MM.1S (cell line): ENCODE data around the gene MACROD2.

Experiments used
- DNase-seq: peaks from one replicate; pipeline ENCODE4 v3.0.0-alpha.2; 2015
- H2AFZ ChIP-seq: fragments of 300-600 bp; sonication (generic); 2 replicates; pipeline ENCODE4 v1.6.0; 2016; ENCODE audit warnings: antibody characterized with exemption, low read length
- H3F3A ChIP-seq: fragments of 300-600 bp; sonication (generic); 2 replicates; pipeline ENCODE4 v1.6.1; 2016; ENCODE audit warnings: mild to moderate bottlenecking, antibody characterized with exemption, low read length, moderate library complexity, mixed read lengths; ENCODE audit not compliant: insufficient read depth
- H3K27ac ChIP-seq: fragments of 300-600 bp; sonication (generic); 2 replicates; pipeline ENCODE4 v1.5.1; 2016; ENCODE audit warnings: mild to moderate bottlenecking, low read length
- H3K27me3 ChIP-seq: fragments of 300-600 bp; sonication (generic); replicated peaks from 2 replicates; pipeline ENCODE4 v1.6.0; 2016; ENCODE audit warnings: low read length; ENCODE audit not compliant: insufficient read depth
- H3K36me3 ChIP-seq: fragments of 300-600 bp; sonication (generic); replicated peaks from 2 replicates; pipeline ENCODE4 v1.6.1; 2016; ENCODE audit warnings: mild to moderate bottlenecking, low read length, mixed read lengths; ENCODE audit not compliant: insufficient read depth
- H3K4me1 ChIP-seq: fragments of 300-600 bp; sonication (generic); 2 replicates; pipeline ENCODE4 v1.6.1; 2016; ENCODE audit warnings: low read length, mixed read lengths
- H3K4me2 ChIP-seq: fragments of 300-600 bp; sonication (generic); 2 replicates; pipeline ENCODE4 v1.6.0; 2016; ENCODE audit warnings: low read depth, low read length
- H3K4me3 ChIP-seq: fragments of 300-600 bp; sonication (generic); 2 replicates; pipeline ENCODE4 v1.5.1; 2016; ENCODE audit warnings: low read length, mixed read lengths
- H3K79me2 ChIP-seq: fragments of 300-600 bp; sonication (generic); 2 replicates; pipeline ENCODE4 v1.6.1; 2016; ENCODE audit warnings: mixed run types, low read length, mixed read lengths
- H3K9ac ChIP-seq: fragments of 300-600 bp; sonication (generic); 2 replicates; pipeline ENCODE4 v1.6.1; 2016; ENCODE audit warnings: low read length, mixed read lengths
- H3K9me2 ChIP-seq: fragments of 300-600 bp; sonication (generic); replicated peaks from 2 replicates; pipeline ENCODE4 v1.6.1; 2016; ENCODE audit warnings: mild to moderate bottlenecking, low read length, mixed read lengths; ENCODE audit not compliant: insufficient read depth
- H3K9me3 ChIP-seq: fragments of 300-600 bp; sonication (generic); replicated peaks from 2 replicates; pipeline ENCODE4 v1.6.1; 2016; ENCODE audit warnings: mild to moderate bottlenecking, low read length, mixed read lengths; ENCODE audit not compliant: insufficient read depth
- H4K20me1 ChIP-seq: fragments of 300-600 bp; sonication (generic); 2 replicates; pipeline ENCODE4 v1.6.1; 2016; ENCODE audit warnings: mild to moderate bottlenecking, low read length, moderate library complexity, mixed read lengths; ENCODE audit not compliant: insufficient read depth
- EZH2 ChIP-seq: fragments of 300-600 bp; sonication (generic); optimal IDR thresholded peaks from 2 replicates; pipeline ENCODE3; 2017; ENCODE audit warnings: low read depth, mild to moderate bottlenecking, antibody characterized with exemption, low read length, mixed read lengths
- EZH2phosphoT487 ChIP-seq: fragments of 300-600 bp; sonication (generic); IDR thresholded peaks from 2 replicates; pipeline ENCODE4 v1.6.1; 2018; ENCODE audit warnings: antibody characterized with exemption, low read length
- TF ChIP-seq, protein P1 (sequence below): fragments of 300-600 bp; sonication (generic); IDR thresholded peaks from 2 replicates; pipeline ENCODE4 v1.5.1; 2016; ENCODE audit warnings: antibody characterized with exemption, low read length, mixed read lengths

The MACROD2 gene

GRCh38 chr20:15032352-15032622 lies 1037.0 kb downstream of the MACROD2 start:
- Histone ChIP-seq H3F3A (no peaks in the 10 kb centered on the region), H3K9ac (no peak overlapping the region), H3K27ac (no peak overlapping the region), H3K4me1 (no peaks in the 10 kb centered on the region), H3K4me2 (no peak overlapping the region), H3K79me2 (no peaks in the 10 kb centered on the region), H3K9me2 (no peaks in the 10 kb centered on the region), H3K36me3 (no peaks in the 10 kb centered on the region), H3K27me3 (no peaks in the 10 kb centered on the region), H4K20me1 (no peaks in the 10 kb centered on the region), H3K9me3 (no peaks in the 10 kb centered on the region), H2AFZ (no peak overlapping the region), H3K4me3 (no peak overlapping the region)
- no peak for DNase-seq
- no peak for TF ChIP-seq EZH2phosphoT487
- TF ChIP-seq, protein P1, sequence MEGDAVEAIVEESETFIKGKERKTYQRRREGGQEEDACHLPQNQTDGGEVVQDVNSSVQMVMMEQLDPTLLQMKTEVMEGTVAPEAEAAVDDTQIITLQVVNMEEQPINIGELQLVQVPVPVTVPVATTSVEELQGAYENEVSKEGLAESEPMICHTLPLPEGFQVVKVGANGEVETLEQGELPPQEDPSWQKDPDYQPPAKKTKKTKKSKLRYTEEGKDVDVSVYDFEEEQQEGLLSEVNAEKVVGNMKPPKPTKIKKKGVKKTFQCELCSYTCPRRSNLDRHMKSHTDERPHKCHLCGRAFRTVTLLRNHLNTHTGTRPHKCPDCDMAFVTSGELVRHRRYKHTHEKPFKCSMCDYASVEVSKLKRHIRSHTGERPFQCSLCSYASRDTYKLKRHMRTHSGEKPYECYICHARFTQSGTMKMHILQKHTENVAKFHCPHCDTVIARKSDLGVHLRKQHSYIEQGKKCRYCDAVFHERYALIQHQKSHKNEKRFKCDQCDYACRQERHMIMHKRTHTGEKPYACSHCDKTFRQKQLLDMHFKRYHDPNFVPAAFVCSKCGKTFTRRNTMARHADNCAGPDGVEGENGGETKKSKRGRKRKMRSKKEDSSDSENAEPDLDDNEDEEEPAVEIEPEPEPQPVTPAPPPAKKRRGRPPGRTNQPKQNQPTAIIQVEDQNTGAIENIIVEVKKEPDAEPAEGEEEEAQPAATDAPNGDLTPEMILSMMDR = no peak
- no peak for TF ChIP-seq EZH2

GRCh38 chr20:15033269-15033668 lies 1038.0 kb downstream of the MACROD2 start:
- TF ChIP-seq EZH2 = no peak
- TF ChIP-seq EZH2phosphoT487 = no peak
- TF ChIP-seq, protein P1 = no peak
- H3F3A ChIP-seq = no peaks in the 10 kb centered on the region
- no peak overlapping the region for H3K9ac ChIP-seq
- no peaks in the 10 kb centered on the region for H3K27me3 ChIP-seq
- no peaks in the 10 kb centered on the region for H3K9me2 ChIP-seq
- H3K4me2 ChIP-seq = no peak overlapping the region
- H3K79me2 ChIP-seq = no peaks in the 10 kb centered on the region
- no peak for DNase-seq
- no peak overlapping the region for H3K27ac ChIP-seq
- H3K4me1 ChIP-seq = no peaks in the 10 kb centered on the region
- no peaks in the 10 kb centered on the region for H3K9me3 ChIP-seq
- H4K20me1 ChIP-seq = no peaks in the 10 kb centered on the region
- no peak overlapping the region for H2AFZ ChIP-seq
- no peaks in the 10 kb centered on the region for H3K36me3 ChIP-seq
- no peak overlapping the region for H3K4me3 ChIP-seq

DNA sequence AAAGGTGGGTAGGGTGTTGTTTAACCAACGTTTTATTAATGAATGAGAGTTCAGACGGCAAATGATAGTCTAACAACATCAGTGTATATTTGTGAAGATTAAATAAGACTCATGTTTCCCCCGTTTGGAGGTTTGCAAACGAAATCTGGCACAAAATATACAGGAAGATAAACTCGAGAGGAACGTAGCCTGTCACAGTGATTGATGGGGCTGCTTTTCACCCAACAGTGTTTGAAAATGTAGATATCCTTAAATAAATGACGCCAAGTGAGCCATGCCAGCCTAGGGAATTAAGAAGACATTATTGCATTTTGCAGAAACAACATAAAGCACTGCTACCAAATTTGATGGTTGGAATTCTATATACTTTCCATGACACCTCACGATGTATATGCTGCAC lies 1038.6 kb downstream of the MACROD2 start:
- H3K9me3 ChIP-seq = no peaks in the 10 kb centered on the region
- H3K4me2 ChIP-seq = no peak overlapping the region
- H3K9me2 ChIP-seq = no peaks in the 10 kb centered on the region
- no peaks in the 10 kb centered on the region for H3K36me3 ChIP-seq
- TF ChIP-seq EZH2 (no peak), EZH2phosphoT487 (no peak)
- TF ChIP-seq, protein P1 = no peak
- H3K9ac ChIP-seq = no peak overlapping the region
- no peak for DNase-seq
- no peak overlapping the region for H3K4me3 ChIP-seq
- no peak overlapping the region for H3K27ac ChIP-seq
- H4K20me1 ChIP-seq = no peaks in the 10 kb centered on the region
- no peaks in the 10 kb centered on the region for H3K27me3 ChIP-seq
- no peak overlapping the region for H2AFZ ChIP-seq
- H3K79me2 ChIP-seq = no peaks in the 10 kb centered on the region
- no peaks in the 10 kb centered on the region for H3K4me1 ChIP-seq
- no peaks in the 10 kb centered on the region for H3F3A ChIP-seq

- H3K27ac ChIP-seq = no peak overlapping the region
- no peaks in the 10 kb centered on the region for H3K79me2 ChIP-seq
- no peaks in the 10 kb centered on the region for H3F3A ChIP-seq
- H3K4me3 ChIP-seq = no peak overlapping the region
- no peak for DNase-seq
- TF ChIP-seq, protein P1 = no peak
- no peak for TF ChIP-seq EZH2
- TF ChIP-seq EZH2phosphoT487 = no peak
- H3K36me3 ChIP-seq = no peaks in the 10 kb centered on the region
- no peaks in the 10 kb centered on the region for H3K27me3 ChIP-seq
- no peaks in the 10 kb centered on the region for H4K20me1 ChIP-seq
- no peak overlapping the region for H3K4me2 ChIP-seq
- no peaks in the 10 kb centered on the region for H3K9me3 ChIP-seq
- H3K4me1 ChIP-seq = no peaks in the 10 kb centered on the region
- H3K9me2 ChIP-seq = no peaks in the 10 kb centered on the region
- no peak overlapping the region for H3K9ac ChIP-seq
- no peak overlapping the region for H2AFZ ChIP-seq
Observed at GRCh38 chr20:15036948-15037347, 1041.6 kb downstream of the MACROD2 start.
